H9 (cell line): ENCODE measurements around the gene LETM1. TPM values are rescaled to one million over a fixed set of nuclear protein-coding genes. Genes with fewer than 3 reads are reported as not detected.

Experiments used
- DNase-seq: peaks from one replicate; pipeline ENCODE4 v3.0.0-alpha.2; 2017
- H2AFZ ChIP-seq: one replicate; pipeline ENCODE4 v1.6.1; 2013; ENCODE audit warnings: mild to moderate bottlenecking, low read length, control low read depth, moderate library complexity
- H2AK5ac ChIP-seq: 2 replicates; pipeline ENCODE4 v1.6.1; 2013; ENCODE audit warnings: low read length, control low read depth, mixed read lengths; ENCODE audit not compliant: insufficient read length
- H2BK120ac ChIP-seq: one replicate; pipeline ENCODE4 v1.6.1; 2013; ENCODE audit warnings: low read depth, mild to moderate bottlenecking, low read length, control low read depth, inconsistent platforms; ENCODE audit not compliant: poor library complexity, severe bottlenecking
- H2BK12ac ChIP-seq: 2 replicates; pipeline ENCODE4 v1.6.1; 2013; ENCODE audit warnings: low read length, control low read depth, mixed read lengths, low read depth; ENCODE audit not compliant: insufficient read length
- H2BK15ac ChIP-seq: 2 replicates; pipeline ENCODE4 v1.6.1; 2013; ENCODE audit warnings: low read depth, low read length, control low read depth
- H2BK20ac ChIP-seq: one replicate; pipeline ENCODE4 v1.6.1; 2013; ENCODE audit warnings: low read depth, mild to moderate bottlenecking, low read length, control low read depth, inconsistent platforms; ENCODE audit not compliant: poor library complexity, severe bottlenecking
- H2BK5ac ChIP-seq: 2 replicates; pipeline ENCODE4 v1.6.1; 2013; ENCODE audit warnings: low read length, control low read depth, mixed read lengths; ENCODE audit not compliant: insufficient read length
- H3K14ac ChIP-seq: 2 replicates; pipeline ENCODE4 v1.6.1; 2013; ENCODE audit warnings: low read length, control low read depth; ENCODE audit not compliant: insufficient read depth
- H3K18ac ChIP-seq: 2 replicates; pipeline ENCODE4 v1.6.1; 2013; ENCODE audit warnings: low read depth, mild to moderate bottlenecking, mixed read lengths, low read length, control low read depth; ENCODE audit not compliant: insufficient read length
- H3K23ac ChIP-seq: 2 replicates; pipeline ENCODE4 v1.6.1; 2013; ENCODE audit warnings: low read length, control low read depth, mixed read lengths, low read depth; ENCODE audit not compliant: insufficient read length
- H3K23me2 ChIP-seq: 2 replicates; pipeline ENCODE4 v1.6.1; 2013; ENCODE audit warnings: low read depth, mild to moderate bottlenecking, mixed read lengths, low read length, control low read depth; ENCODE audit not compliant: insufficient read length, poor library complexity, severe bottlenecking
- H3K27ac ChIP-seq: 2 replicates; pipeline ENCODE4 v1.5.1; 2013; ENCODE audit warnings: low read length, control low read depth, mixed read lengths, low read depth; ENCODE audit not compliant: insufficient read length
- H3K27me3 ChIP-seq: 2 replicates; pipeline ENCODE4 v1.6.1; 2013; ENCODE audit warnings: low read length, control low read depth, inconsistent platforms; ENCODE audit not compliant: insufficient read depth
- H3K4ac ChIP-seq: 2 replicates; pipeline ENCODE4 v1.6.1; 2013; ENCODE audit warnings: low read depth, mild to moderate bottlenecking, control low read depth, inconsistent platforms, low read length, moderate library complexity
- H3K4me1 ChIP-seq: 2 replicates; pipeline ENCODE4 v1.6.1; 2013; ENCODE audit warnings: low read length, control low read depth, inconsistent platforms; ENCODE audit not compliant: insufficient read depth
- H3K4me2 ChIP-seq: 2 replicates; pipeline ENCODE4 v1.6.1; 2013; ENCODE audit warnings: low read length, control low read depth, mixed read lengths; ENCODE audit not compliant: insufficient read length, insufficient read depth
- H3K56ac ChIP-seq: 2 replicates; pipeline ENCODE4 v1.6.1; 2013; ENCODE audit warnings: low read depth, mild to moderate bottlenecking, mixed read lengths, low read length, control low read depth; ENCODE audit not compliant: insufficient read length
- H3K79me1 ChIP-seq: 2 replicates; pipeline ENCODE4 v1.6.1; 2013; ENCODE audit warnings: low read depth, mild to moderate bottlenecking, moderate library complexity, low read length, control low read depth, inconsistent platforms; ENCODE audit not compliant: insufficient read depth, poor library complexity, severe bottlenecking
- H3K79me2 ChIP-seq: 2 replicates; pipeline ENCODE4 v1.6.1; 2013; ENCODE audit warnings: low read length, control low read depth, inconsistent platforms; ENCODE audit not compliant: insufficient read depth
- H3K9ac ChIP-seq: 2 replicates; pipeline ENCODE4 v1.6.1; 2013; ENCODE audit warnings: low read length, control low read depth, mixed read lengths; ENCODE audit not compliant: insufficient read length; ENCODE audit errors: extremely low read depth
- H3K9me3 ChIP-seq: one replicate; pipeline ENCODE4 v1.6.1; 2013; ENCODE audit warnings: low read depth, low read length, inconsistent platforms; ENCODE audit not compliant: control insufficient read depth
- H3T11ph ChIP-seq: one replicate; pipeline ENCODE4 v1.6.1; 2013; ENCODE audit warnings: mild to moderate bottlenecking, low read length, control low read depth, inconsistent platforms
- H4K20me1 ChIP-seq: one replicate; pipeline ENCODE4 v1.6.1; 2013; ENCODE audit not compliant: control insufficient read depth, insufficient read length, insufficient read depth
- H4K5ac ChIP-seq: 2 replicates; pipeline ENCODE4 v1.6.1; 2013; ENCODE audit warnings: low read depth, mild to moderate bottlenecking, mixed read lengths, low read length, control low read depth; ENCODE audit not compliant: insufficient read length
- H4K8ac ChIP-seq: replicated peaks from 2 replicates; pipeline ENCODE4 v1.6.1; 2013; ENCODE audit warnings: low read length, control low read depth, mixed read lengths, low read depth; ENCODE audit not compliant: insufficient read length
- H4K91ac ChIP-seq: 2 replicates; pipeline ENCODE4 v1.6.1; 2013; ENCODE audit warnings: low read depth, mild to moderate bottlenecking, moderate library complexity, mixed read lengths, low read length, control low read depth; ENCODE audit not compliant: insufficient read length
- H3K27ac Mint-ChIP-seq, 3 experiments: 2 replicates in 2 of 3; 3 replicates in 1 of 3; pipeline ENCODE4 v1.8.0; 2020 to 2021; ENCODE audit warnings: mixed read lengths in 3 of 3, mild to moderate bottlenecking in 1 of 3, moderate library complexity in 1 of 3
- H3K27me3 Mint-ChIP-seq: 2 replicates; pipeline ENCODE4 v1.8.0; 2021; ENCODE audit warnings: low read depth, mild to moderate bottlenecking, moderate library complexity, mixed read lengths
- H3K36me3 Mint-ChIP-seq, 3 experiments: 2 replicates in 2 of 3; 3 replicates in 1 of 3; pipeline ENCODE4 v1.8.0; 2020 to 2021; ENCODE audit warnings: low read depth in 3 of 3, mixed read lengths in 3 of 3; ENCODE audit not compliant: insufficient read depth in 1 of 3
- H3K4me1 Mint-ChIP-seq, 2 experiments: 2 replicates each; pipeline ENCODE4 v1.8.0; 2020; ENCODE audit warnings: mixed read lengths in 2 of 2
- H3K4me3 Mint-ChIP-seq, 2 experiments: 2 replicates in 1 of 2; 3 replicates in 1 of 2; pipeline ENCODE4 v1.8.0; 2020 to 2021; ENCODE audit warnings: mild to moderate bottlenecking in 2 of 2, mixed read lengths in 2 of 2, moderate library complexity in 1 of 2
- H3K9me3 Mint-ChIP-seq, 2 experiments: 2 replicates in 1 of 2; 3 replicates in 1 of 2; pipeline ENCODE4 v1.8.0; 2020; ENCODE audit warnings: mild to moderate bottlenecking in 2 of 2, mixed read lengths in 2 of 2, moderate library complexity in 1 of 2
- WGBS: extraction: QIAGEN DNeasy Blood & Tissue Kit; methylation state at CpG from one replicate; pipeline ENCODE4 v1.1.7; 2013; ENCODE audit warnings: missing lambda C conversion rate, low lambda C conversion rate, mixed read lengths; ENCODE audit not compliant: insufficient read length; ENCODE audit errors: extremely low coverage; 5-methylcytosine and 5-hydroxymethylcytosine counted together
- total RNA-seq: library from RNA; stranded (reverse); gene quantifications from 2 replicates; pipeline ENCODE4 v1.2.1, GENCODE V29; 2021
- TF ChIP-seq, protein P1 (sequence below): fragments of 200-600 bp; sonication (generic); conservative IDR thresholded peaks from 3 replicates; pipeline ENCODE4 v1.8.0; 2021; ENCODE audit warnings: antibody characterized with exemption, mild to moderate bottlenecking

LETM1 gene
- total RNA-seq, 1 experiment from 2014 or later, result 43.4 TPM

DNA sequence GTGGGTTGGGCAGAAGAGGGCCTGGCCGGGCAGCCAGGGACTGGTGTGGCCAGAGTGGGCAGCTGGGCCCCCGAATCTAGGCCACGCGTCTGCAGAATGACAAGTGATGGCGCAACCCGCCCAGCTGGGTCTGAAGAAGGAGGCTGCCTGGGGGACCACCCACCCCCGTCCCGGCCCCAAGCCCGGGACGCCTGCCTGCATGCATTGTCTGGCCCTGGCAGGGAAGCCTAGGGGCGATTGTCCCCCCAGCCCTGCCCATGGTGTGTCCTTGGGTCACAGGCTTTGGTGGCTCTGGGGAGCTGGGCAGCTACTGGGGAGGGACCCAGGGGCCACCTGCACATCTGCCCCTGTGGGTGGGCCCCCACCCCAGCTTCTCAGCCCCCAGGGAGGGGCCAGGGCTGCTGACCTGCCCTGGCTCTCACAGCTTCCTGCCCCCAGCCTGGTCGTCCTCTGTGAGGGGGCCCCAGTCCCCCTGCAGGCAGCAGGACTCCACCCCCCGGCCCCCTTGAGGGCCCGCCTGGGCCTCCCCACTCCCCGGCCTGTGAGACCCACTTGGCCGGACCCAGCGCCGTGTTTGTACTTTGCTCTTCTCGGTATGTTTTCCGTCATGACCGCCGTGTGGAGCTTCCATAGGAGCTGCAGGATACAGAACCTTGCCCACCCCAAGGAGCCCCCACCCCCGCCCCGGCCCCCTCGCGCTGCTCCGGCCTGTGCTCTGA is 57.9 kb downstream of the LETM1 start:
- no peaks in the 10 kb centered on the region for H4K20me1 ChIP-seq
- H2AK5ac ChIP-seq, result no peak overlapping the region
- H3K4me3 Mint-ChIP-seq, result no peak overlapping the region
- no peak overlapping the region for H2BK5ac ChIP-seq
- H3K79me1 ChIP-seq, result no peaks in the 10 kb centered on the region
- H3K79me2 ChIP-seq, result no peaks in the 10 kb centered on the region
- H3K9ac ChIP-seq, result no peak overlapping the region
- no peaks in the 10 kb centered on the region for H3K9me3 ChIP-seq
- no peak overlapping the region for H3K27ac Mint-ChIP-seq
- no peak overlapping the region for H2BK120ac ChIP-seq
- TF ChIP-seq, protein P1, sequence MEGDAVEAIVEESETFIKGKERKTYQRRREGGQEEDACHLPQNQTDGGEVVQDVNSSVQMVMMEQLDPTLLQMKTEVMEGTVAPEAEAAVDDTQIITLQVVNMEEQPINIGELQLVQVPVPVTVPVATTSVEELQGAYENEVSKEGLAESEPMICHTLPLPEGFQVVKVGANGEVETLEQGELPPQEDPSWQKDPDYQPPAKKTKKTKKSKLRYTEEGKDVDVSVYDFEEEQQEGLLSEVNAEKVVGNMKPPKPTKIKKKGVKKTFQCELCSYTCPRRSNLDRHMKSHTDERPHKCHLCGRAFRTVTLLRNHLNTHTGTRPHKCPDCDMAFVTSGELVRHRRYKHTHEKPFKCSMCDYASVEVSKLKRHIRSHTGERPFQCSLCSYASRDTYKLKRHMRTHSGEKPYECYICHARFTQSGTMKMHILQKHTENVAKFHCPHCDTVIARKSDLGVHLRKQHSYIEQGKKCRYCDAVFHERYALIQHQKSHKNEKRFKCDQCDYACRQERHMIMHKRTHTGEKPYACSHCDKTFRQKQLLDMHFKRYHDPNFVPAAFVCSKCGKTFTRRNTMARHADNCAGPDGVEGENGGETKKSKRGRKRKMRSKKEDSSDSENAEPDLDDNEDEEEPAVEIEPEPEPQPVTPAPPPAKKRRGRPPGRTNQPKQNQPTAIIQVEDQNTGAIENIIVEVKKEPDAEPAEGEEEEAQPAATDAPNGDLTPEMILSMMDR, result no peak
- DNase-seq, result no peak
- H3K4ac ChIP-seq, result no peak overlapping the region
- no peak overlapping the region for H2AFZ ChIP-seq
- no peak overlapping the region for H3K27ac ChIP-seq
- H2BK12ac ChIP-seq, result no peak overlapping the region
- H3K56ac ChIP-seq, result no peak overlapping the region
- no peaks in the 10 kb centered on the region for H3K4me1 ChIP-seq
- H4K5ac ChIP-seq, result no peak overlapping the region
- H4K91ac ChIP-seq, result no peak overlapping the region
- H3K36me3 Mint-ChIP-seq, result peaks cover 1 to 30% (median 22%) of the 10 kb centered on the region in 3 experiments; a peak in 5 of 7 replicates
- no peak overlapping the region for H3K4me2 ChIP-seq
- H3K27me3 ChIP-seq, result no peaks in the 10 kb centered on the region; the same call in 1 of the 2 replicates
- H3T11ph ChIP-seq, result no peak overlapping the region
- H3K18ac ChIP-seq, result no peak overlapping the region
- peaks cover 6% of the 10 kb centered on the region for H3K27me3 Mint-ChIP-seq
- peaks cover 0 to 11% of the 10 kb centered on the region in 2 experiments; a peak in 1 of 4 replicates for H3K4me1 Mint-ChIP-seq
- no peak overlapping the region for H2BK20ac ChIP-seq
- no peaks in the 10 kb centered on the region for H3K9me3 Mint-ChIP-seq
- no peak overlapping the region for H3K23ac ChIP-seq
- H4K8ac ChIP-seq, result no peak overlapping the region
- no peak overlapping the region for H3K14ac ChIP-seq
- H3K23me2 ChIP-seq, result peaks cover 7% of the 10 kb centered on the region
- no CpG with 5 or more reads among the region's 27 CpGs for WGBS
- no peak overlapping the region for H2BK15ac ChIP-seq
